IMR-90 (cell line): ENCODE data around the gene TNFRSF9. TPM values are rescaled to one million over a fixed set of nuclear protein-coding genes. Genes with fewer than 3 reads are reported as not detected.
"Not testable (repeated sequence)": the region's sequence is repeated elsewhere in the genome, so short reads cannot be mapped to it uniquely, and the experiment has no call there.

Experiments
- ATAC-seq: fragments of 200-7000 bp; cut with Tn5 transposase; 2 replicates; pipeline ENCODE4 v1.9.1; 2020; ENCODE audit warnings: low read depth, mild to moderate bottlenecking, moderate library complexity
- BruUV-seq: library from RNA; stranded (reverse); fragments of 400-500 nt; replicated peaks from 2 replicates; lab custom pipeline; 2021; lab: Mats Ljungman, UMichigan
- CTCF ChIA-PET: fragments of 300-600 bp; formaldehyde crosslinking; extraction: SDS; loops from one replicate; lab custom pipeline; 2021; ENCODE audit warnings: antibody characterized with exemption; lab: Yijun Ruan, JAX
- POLR2A ChIA-PET: fragments of 300-600 bp; sonication (Branson Sonifier 250); formaldehyde crosslinking; loops from one replicate; lab custom pipeline; 2022; ENCODE audit warnings: antibody characterized with exemption; ENCODE audit not compliant: unreplicated experiment; lab: Charles Lee
- DNase-seq: peaks from one replicate; pipeline ENCODE4 v3.0.0; 2013
- H2AFZ ChIP-seq: replicated peaks from 2 replicates; pipeline ENCODE3; 2013; ENCODE audit warnings: low read length, mild to moderate bottlenecking; ENCODE audit not compliant: poor library complexity
- H2AK5ac ChIP-seq: 2 replicates; pipeline ENCODE4 v1.6.1; 2013; ENCODE audit warnings: low read depth, low read length, inconsistent platforms
- H2AK9ac ChIP-seq: replicated peaks from 2 replicates; pipeline ENCODE3; 2013; ENCODE audit warnings: mild to moderate bottlenecking, low read depth, low read length, moderate library complexity; ENCODE audit not compliant: poor library complexity
- H2BK120ac ChIP-seq: 2 replicates; pipeline ENCODE4 v1.6.1; 2013; ENCODE audit warnings: low read depth, low read length, inconsistent platforms
- H2BK15ac ChIP-seq: 3 replicates; pipeline ENCODE4 v1.6.1; 2013; ENCODE audit warnings: low read depth, low read length, inconsistent platforms
- H2BK20ac ChIP-seq: 2 replicates; pipeline ENCODE4 v1.6.1; 2013; ENCODE audit warnings: low read depth, mild to moderate bottlenecking, inconsistent platforms, low read length, moderate library complexity
- H2BK5ac ChIP-seq: 2 replicates; pipeline ENCODE4 v1.6.1; 2013; ENCODE audit warnings: mild to moderate bottlenecking, low read depth, low read length, inconsistent platforms; ENCODE audit not compliant: poor library complexity, severe bottlenecking
- H3K14ac ChIP-seq: replicated peaks from 2 replicates; pipeline ENCODE4 v1.6.1; 2013; ENCODE audit warnings: low read depth, low read length, inconsistent platforms
- H3K18ac ChIP-seq: 2 replicates; pipeline ENCODE4 v1.6.1; 2013; ENCODE audit warnings: low read depth, low read length, control low read depth
- H3K23ac ChIP-seq: 2 replicates; pipeline ENCODE4 v1.6.1; 2013; ENCODE audit warnings: low read depth, low read length, inconsistent platforms
- H3K27ac ChIP-seq: 2 replicates; pipeline ENCODE4 v1.5.1; 2013; ENCODE audit warnings: mild to moderate bottlenecking, control low read depth, low read length; ENCODE audit not compliant: insufficient read depth
- H3K27me3 ChIP-seq: 2 replicates; pipeline ENCODE4 v1.6.1; 2013; ENCODE audit warnings: low read length; ENCODE audit not compliant: control insufficient read depth, insufficient read depth
- H3K36me3 ChIP-seq: 2 replicates; pipeline ENCODE4 v1.6.1; 2013; ENCODE audit warnings: low read length, mixed read lengths; ENCODE audit not compliant: control insufficient read depth, insufficient read depth
- H3K4ac ChIP-seq: 2 replicates; pipeline ENCODE4 v1.6.1; 2013; ENCODE audit warnings: low read depth, low read length, inconsistent platforms
- H3K4me1 ChIP-seq: 2 replicates; pipeline ENCODE4 v1.6.1; 2013; ENCODE audit warnings: low read length, mixed read lengths; ENCODE audit not compliant: control insufficient read depth, insufficient read depth
- H3K4me2 ChIP-seq: 2 replicates; pipeline ENCODE4 v1.6.1; 2013; ENCODE audit warnings: low read depth, mild to moderate bottlenecking, control low read depth, low read length, moderate library complexity
- H3K4me3 ChIP-seq: 2 replicates; pipeline ENCODE4 v1.5.1; 2013; ENCODE audit warnings: low read depth, mild to moderate bottlenecking, control low read depth, low read length, moderate library complexity; ENCODE audit not compliant: insufficient read depth
- H3K56ac ChIP-seq: 2 replicates; pipeline ENCODE4 v1.6.1; 2013; ENCODE audit warnings: low read length, inconsistent platforms; ENCODE audit not compliant: insufficient read depth; ENCODE audit errors: extremely low read depth
- H3K79me1 ChIP-seq, 2 experiments: 2 replicates each; pipeline ENCODE4 v1.6.1; 2013; ENCODE audit warnings: low read length in 2 of 2, inconsistent platforms in 1 of 2, low read depth in 1 of 2
- H3K9ac ChIP-seq: 2 replicates; pipeline ENCODE4 v1.6.1; 2013; ENCODE audit warnings: low read depth, low read length, control low read depth
- H3K9me1 ChIP-seq: 2 replicates; pipeline ENCODE4 v1.6.1; 2013; ENCODE audit warnings: low read length, inconsistent platforms; ENCODE audit not compliant: insufficient read depth
- H3K9me3 ChIP-seq: 2 replicates; pipeline ENCODE4 v1.6.1; 2013; ENCODE audit warnings: low read length; ENCODE audit not compliant: control insufficient read depth, insufficient read depth
- H4K20me1 ChIP-seq: 2 replicates; pipeline ENCODE4 v1.6.1; 2013; ENCODE audit warnings: low read length, inconsistent platforms; ENCODE audit not compliant: insufficient read depth
- H4K5ac ChIP-seq: 2 replicates; pipeline ENCODE4 v1.6.1; 2013; ENCODE audit warnings: mild to moderate bottlenecking, low read depth, low read length, control low read depth
- H4K8ac ChIP-seq, 2 experiments: 2 replicates each; pipeline ENCODE4 v1.6.1; 2013; ENCODE audit warnings: low read depth in 2 of 2, low read length in 2 of 2, control low read depth in 1 of 2, inconsistent platforms in 1 of 2
- H4K91ac ChIP-seq: 2 replicates; pipeline ENCODE4 v1.6.1; 2013; ENCODE audit warnings: low read depth, low read length, inconsistent platforms; ENCODE audit not compliant: insufficient read depth
- MAFK ChIP-seq: IDR thresholded peaks from 2 replicates; pipeline ENCODE4 v1.6.1; 2012; ENCODE audit warnings: low read depth, low read length, improper control_type of control experiment
- POLR2A ChIP-seq: IDR thresholded peaks from 2 replicates; pipeline ENCODE4 v1.6.1; 2012; ENCODE audit warnings: mild to moderate bottlenecking, low read depth, low read length
- WGBS, 2 experiments: methylation state at CpG; one replicate each; pipeline versions ENCODE4 v1.1.5 to v1.1.7; 2013; ENCODE audit warnings: missing lambda C conversion rate in 2 of 2; ENCODE audit not compliant: insufficient read length in 1 of 2; ENCODE audit errors: extremely low coverage in 2 of 2; 5-methylcytosine and 5-hydroxymethylcytosine counted together
- dilution Hi-C: fragments of 300-500 bp; cut with HindIII; formaldehyde crosslinking; loops from one replicate; pipeline ENCODE4 v1.14.3; 2018; ENCODE audit warnings: low sequenced_read_pairs; ENCODE audit not compliant: unreplicated experiment
- in situ Hi-C: fragments of 300-500 bp; cut with MboI; formaldehyde crosslinking; loops from 3 replicates; pipeline ENCODE4 v1.14.3; 2019; ENCODE audit warnings: low sequenced_read_pairs, inconsistent platforms, mixed read lengths
- intact Hi-C: fragments of 100-400 bp; cut with micrococcal nuclease; formaldehyde crosslinking; loops from 2 replicates; pipeline ENCODE4 v1.10.0; 2022
- polyA plus RNA-seq, 3 experiments: library from polyadenylated mRNA; depleted of rRNA; stranded (reverse); fragments of >200 nt; gene quantifications; 2 replicates each; pipeline ENCODE4 v1.2.3, GENCODE V29; 2012; ENCODE audit warnings: low replicate concordance in 1 of 3
- total RNA-seq: library from RNA; depleted of rRNA; stranded (reverse); fragments of >200 nt; gene quantifications from 2 replicates; pipeline ENCODE4 v1.2.3, GENCODE V29; 2012

Gene TNFRSF9
- total and polyA plus RNA-seq, 2 of the 4 experiments (the other 2 are of a cell fraction) = 0.43 to 0.72 TPM

DNA sequence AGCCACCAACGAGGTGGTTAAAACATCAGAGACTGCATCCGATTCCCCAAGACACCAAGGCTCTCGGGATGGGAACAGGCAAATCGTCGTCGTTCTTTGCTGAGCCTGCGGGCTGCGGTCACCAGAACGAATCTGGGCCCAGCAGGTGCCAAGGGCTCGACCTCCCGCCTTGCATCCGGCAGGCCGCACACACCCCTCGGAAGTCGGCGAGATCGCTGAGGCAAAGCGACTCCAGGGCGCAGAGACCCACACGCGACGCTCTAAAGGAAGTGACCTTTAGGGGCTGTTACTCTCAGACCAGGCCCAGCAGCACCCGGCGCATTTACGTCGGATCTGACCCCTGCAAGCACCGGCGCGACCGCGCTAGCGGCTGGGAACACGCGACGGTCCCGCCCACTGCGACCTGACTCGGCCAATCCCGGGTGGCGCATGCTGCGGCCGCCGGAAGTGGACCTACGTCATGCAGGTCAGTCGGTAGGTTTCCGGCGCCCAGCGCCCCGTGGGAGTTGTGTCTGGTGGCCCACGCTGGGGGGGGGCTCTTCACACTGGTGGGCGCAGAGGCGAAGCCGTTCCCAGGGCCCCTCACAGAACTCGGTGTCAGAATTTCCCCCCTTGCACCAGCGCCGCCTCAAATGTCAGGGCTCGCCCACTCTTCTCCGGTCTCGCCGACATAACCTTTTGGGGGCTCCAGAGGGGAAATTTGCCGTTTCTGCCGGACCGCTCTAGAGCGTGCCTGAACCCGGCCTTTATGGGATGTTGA lies 13.4 kb upstream of the TNFRSF9 start (continued):
- TF ChIP-seq MAFK (no peak), POLR2A (no peak)

DNA sequence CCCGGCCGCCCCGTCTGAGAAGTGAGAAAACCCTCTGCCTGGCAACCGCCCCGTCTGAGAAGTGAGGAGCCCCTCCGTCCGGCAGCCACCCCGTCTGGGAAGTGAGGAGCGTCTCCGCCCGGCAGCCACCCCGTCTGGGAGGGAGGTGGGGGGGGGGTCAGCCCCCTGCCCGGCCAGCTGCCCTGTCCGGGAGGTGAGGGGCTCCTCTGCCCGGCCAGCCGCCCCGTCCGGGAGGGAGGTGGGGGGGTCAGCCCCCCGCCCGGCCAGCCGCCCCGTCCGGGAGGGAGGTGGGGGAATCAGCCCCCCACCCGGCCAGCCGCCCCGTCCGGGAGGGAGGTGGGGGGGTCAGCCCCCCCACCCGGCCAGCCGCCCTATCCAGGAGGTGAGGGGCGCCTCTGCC lies 12.2 kb upstream of the TNFRSF9 start:
- ATAC-seq, H2BK20ac ChIP-seq, H2BK15ac ChIP-seq, H3K27me3 ChIP-seq, H3K23ac ChIP-seq, H3K56ac ChIP-seq, H2AK5ac ChIP-seq, H3K18ac ChIP-seq, H3K27ac ChIP-seq, H3K9ac ChIP-seq, H2AK9ac ChIP-seq, in situ Hi-C loops, H4K5ac ChIP-seq, POLR2A ChIA-PET, H4K20me1 ChIP-seq, intact Hi-C loops, H4K8ac ChIP-seq, H2AFZ ChIP-seq, H3K4me1 ChIP-seq, BruUV-seq, H3K9me3 ChIP-seq, H3K79me1 ChIP-seq, H3K36me3 ChIP-seq, DNase-seq, H4K91ac ChIP-seq, H3K4me3 ChIP-seq, H2BK120ac ChIP-seq, H3K14ac ChIP-seq, H3K9me1 ChIP-seq, dilution Hi-C loops, H3K4me2 ChIP-seq, H3K4ac ChIP-seq, CTCF ChIA-PET, H2BK5ac ChIP-seq: not testable (repeated sequence)
- WGBS, 2 experiments = no CpG with 5 or more reads among the region's 30 CpGs
